ENCODE data around the gene LRRC70. TPM values are rescaled to one million over a fixed set of nuclear protein-coding genes. Genes with fewer than 3 reads are reported as not detected.

Gene LRRC70
- polyA plus RNA-seq, 1 donor = 3.1 TPM

DNA sequence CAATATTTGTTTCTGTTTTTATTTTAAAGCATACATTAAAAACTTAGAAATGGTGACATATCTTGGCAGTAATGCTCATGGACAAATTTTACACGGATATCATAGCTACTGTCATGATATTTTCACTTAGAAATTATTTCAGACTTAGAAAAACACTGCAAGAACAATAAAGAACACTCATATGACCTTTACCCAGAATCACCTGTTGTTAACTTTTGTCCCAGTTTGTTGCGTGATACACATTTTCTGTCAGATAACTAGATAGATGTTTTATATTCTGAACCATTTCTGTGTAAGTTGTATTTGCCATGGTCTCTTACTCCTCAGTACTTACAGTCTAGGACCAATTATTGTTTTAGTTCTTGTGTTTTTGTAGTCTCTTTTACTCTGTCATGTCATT is 3.6 kb upstream of the LRRC70 start:
- DNase-seq = no peak

DNA sequence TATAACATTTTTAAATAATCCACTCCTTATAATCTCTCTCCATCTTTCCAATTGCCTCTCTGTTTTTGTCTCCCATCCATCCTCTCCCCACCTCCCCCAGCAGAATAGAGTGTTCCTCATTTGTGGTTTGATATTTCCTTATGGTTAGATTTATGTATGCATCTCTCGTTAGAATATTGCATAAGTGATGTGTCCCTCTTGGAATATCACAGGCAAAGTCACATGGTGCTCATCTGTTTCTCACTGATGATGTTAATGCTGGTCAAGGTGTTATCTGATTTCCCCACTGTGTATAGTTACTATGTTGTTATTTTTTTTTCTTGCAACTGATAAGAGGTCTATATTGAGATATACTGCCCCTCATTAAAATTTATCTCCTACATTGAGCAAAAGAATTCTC is 3.1 kb upstream of the LRRC70 start:
- DNase-seq = no peak

DNA sequence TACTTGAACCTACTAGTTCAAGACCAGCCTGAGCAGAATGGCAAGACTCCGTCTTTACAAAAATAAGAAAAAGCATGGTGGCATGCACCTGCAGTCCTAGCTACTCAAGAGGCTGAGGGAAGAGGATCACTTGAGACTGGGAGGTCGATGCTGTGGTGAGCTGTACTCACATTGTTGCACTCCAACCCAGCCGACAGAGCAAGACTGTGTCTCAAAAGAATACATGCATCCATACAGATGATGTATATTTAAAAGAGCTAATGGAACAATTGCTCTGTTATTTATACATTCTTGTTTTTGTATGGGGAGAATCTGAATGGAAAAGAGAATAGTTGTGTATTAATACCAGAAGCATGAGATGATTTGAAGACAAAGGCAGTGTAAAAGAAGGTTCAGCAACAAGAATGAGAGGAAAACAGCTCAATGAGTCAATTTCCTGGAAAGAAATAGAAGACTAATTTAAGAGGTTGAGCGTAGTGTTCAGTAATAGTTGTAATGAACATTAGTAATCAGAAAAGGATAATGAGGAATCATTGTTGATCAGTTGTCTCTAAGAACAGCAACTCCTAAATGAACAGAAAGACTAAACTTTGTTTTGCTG is 1.9 kb upstream of the LRRC70 start:
- no peak for DNase-seq

DNA sequence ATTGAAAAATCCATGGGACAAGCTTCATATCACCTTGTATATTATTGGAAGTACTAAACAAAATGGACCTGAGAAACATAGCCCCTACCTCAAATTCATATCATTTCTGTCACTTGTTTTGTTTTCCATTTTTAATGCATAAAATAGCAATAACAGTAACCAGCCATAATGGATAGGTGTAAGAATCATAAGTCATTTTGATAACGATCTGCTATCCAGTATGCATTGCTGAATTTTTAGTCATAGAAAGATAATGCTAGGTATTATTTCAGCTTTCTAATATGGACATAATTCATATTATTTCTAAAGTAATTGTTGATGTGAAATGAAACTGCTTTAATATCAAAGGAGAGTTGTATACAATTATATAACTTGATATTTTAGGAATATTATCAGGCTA is 1.1 kb upstream of the LRRC70 start:
- no peak for DNase-seq

DNA sequence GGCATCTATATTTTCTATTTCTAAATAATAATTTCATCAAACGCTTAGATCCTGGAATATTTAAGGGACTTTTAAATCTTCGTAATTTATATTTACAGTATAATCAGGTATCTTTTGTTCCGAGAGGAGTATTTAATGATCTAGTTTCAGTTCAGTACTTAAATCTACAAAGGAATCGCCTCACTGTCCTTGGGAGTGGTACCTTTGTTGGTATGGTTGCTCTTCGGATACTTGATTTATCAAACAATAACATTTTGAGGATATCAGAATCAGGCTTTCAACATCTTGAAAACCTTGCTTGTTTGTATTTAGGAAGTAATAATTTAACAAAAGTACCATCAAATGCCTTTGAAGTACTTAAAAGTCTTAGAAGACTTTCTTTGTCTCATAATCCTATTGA is 1.1 kb downstream of the LRRC70 start:
- DNase-seq = no peak

DNA sequence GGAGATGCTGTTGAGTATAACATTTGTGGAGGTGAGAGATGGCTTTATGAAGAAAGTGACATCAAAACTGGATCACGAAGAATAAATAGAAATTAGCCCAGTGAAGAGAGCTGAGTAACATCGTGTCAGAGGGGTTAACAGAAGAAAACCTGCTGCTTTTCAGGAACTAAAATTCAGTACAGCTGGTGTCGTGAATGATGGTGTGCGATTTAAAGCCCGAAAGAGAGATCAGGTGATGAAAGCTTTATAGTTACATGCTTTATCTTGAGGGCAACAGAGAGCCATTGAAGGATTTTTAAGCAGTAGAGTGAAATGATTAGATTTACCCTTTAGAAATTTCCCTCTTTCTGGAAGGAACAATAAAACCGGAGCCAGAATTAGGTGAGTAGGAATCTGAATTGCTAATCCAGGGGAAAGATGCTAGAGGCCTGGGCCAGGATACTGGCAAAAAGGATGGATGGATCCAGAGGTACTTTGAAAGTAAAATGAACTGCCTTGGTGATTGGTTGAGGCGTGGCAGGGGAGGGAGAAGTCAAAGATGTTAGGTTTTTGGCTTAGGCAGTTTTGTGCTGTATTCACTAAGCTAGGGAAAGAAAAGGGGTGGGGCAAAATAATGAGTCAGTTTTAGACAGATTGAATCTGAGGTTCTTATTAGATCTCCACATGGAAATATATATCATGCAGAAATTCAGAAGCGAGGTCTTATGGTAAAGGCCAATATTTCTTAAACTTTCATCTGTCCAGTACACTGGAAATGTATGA is 3.4 kb downstream of the LRRC70 start:
- no peak for DNase-seq

DNA sequence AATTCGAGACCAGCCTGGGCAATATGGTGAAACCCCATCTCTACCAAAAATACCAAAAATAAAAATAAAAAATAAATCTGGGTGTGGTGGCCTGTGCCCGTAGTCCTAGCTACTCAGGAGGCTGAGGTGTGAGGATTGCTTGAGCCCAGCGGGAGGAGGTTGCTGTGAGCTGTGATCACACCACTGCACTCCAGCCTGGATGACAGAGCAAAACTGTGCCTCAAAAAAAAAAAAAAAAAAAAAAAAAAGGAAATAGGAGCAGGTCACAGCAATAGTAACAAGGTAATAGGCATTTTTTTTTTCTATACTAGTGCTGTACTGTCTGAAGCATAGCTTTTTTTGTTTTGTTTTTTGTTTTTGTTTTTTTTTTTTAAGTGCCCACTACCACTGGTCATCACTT is 5.8 kb downstream of the LRRC70 start:
- DNase-seq = no peak

DNA sequence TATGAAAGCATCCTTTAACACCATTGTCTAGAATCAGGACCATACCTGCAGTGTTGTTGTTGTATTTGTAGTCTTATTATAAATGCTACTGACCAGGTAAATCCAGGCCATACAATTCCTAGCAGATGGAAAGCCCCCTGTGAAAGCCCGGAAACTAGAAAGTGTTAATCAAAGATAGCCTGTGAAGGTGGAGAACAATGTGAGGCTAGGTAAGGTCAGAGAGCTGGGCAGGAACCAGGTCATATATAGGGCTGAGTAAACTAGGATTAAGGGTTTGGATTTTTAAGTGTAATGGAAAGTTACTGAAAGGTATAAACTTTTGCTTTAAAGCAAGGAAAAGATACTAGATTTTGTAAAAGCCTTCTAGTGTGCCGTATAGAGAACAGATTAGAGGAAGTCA is 6.7 kb downstream of the LRRC70 start:
- DNase-seq = no peak

DNA sequence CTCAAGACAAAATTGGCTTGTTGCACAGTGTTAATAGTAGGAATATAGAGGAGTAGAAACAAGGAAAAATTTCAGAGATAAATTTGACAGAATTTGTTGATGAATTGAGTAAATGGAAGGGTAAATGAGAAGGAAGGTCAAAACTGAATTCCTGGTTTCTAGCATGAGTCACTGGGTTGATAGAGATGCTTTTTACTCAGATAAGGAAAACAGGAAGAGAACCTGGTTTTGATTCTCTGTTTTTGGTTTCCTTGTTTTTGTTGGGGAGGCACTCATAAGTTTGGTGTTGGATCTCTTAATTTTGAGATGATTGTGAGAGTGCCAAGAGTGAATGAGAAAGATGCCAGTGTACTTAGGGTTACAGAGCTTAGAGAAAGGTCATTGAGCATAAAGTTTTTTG is 7.1 kb downstream of the LRRC70 start:
- DNase-seq = no peak

DNA sequence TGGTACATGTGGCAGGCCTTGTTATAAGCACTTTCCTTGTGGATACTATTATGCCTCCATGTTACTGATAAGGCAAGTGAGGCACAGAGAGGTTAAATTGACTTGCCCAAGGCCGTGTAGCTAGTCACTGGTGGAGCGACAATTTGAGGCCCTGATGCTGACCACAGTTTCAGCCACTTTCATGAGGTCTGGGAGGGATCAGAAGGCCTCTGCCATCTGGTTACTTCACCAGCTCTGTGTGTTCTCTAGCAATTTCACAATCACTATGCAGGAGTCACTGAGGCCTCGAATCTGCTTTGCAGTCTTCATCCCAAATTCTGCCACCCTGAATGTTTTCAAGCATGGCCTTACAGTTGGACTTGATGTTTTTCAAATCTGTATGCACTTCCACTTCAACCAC is 9.1 kb downstream of the LRRC70 start:
- no peak for DNase-seq

DNA sequence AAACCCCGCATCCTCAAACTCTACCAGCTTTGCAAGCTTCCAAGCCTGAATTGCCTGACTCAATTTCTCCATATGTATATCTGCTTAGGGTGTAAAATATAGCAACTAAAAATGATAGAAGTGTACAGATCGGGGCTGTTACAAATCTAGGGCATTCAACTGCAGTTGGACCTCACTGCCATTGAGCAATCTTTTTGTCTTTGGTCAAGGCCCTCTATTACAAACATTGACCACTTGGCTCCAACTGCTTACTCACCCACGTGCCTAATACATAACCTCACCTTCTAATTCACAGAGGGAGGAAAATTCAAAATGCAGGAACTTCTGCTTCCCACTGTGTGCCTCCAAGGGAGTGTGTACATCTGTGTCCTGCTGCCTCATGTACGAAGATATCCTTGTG is 10.0 kb downstream of the LRRC70 start:
- no peak for DNase-seq

DNA sequence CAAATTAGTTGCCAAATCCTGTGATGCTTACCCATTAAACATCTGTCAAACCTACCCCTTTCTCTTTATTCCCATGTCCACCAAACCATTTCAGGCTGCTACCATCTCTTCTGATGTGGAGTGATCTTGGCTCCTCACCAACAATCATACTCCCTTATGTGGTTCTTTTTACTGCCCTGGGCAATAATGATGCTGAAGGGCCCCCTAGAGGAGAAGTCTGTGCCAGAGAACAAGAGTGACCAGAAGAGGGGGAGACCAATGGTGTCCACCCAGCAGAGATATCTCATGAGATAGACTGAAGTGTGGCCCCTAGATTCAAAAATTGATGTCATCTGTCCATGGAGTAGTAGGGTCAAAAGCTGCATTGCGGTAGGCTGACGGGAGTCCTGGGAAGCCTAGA is 10.9 kb downstream of the LRRC70 start:
- no peak for DNase-seq

DNA sequence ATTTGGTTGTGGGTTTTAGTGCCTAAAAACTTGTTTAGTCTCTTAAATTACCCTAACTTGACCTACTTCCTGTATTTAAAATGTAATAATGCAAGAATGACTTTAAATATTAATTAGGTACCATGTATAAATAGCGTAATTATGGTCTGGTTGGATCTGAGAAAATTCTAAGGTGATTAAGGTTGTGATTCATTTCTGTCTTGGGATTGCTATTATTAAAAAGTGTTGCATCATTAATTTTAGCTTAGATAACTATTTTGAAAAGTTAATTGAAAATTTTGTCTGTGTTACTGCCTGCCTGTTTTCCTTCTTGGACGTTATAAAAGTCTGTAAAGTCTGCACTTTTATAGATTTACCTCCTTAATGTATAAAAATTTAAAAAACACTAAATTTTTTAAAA is 11.8 kb downstream of the LRRC70 start:
- DNase-seq = no peak

DNA sequence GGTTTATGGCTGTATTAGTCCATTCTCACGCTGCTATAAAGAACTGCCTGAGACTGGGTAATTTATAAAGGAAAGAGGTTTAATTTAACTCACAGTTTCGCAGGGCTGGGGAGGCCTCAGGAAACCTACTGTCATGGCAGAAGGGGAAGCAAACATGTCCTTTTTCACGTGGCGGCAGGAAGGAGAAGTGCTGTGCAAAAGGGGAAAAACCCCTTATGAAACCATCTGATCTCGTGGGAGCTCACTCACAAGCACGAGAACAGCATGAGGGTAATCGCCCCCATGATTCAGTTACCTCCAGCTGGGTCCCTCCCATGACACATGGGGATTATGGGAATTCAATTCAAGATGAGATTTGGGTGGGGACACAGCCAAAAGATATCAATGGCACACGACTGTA is 13.9 kb downstream of the LRRC70 start:
- no peak for DNase-seq

DNA sequence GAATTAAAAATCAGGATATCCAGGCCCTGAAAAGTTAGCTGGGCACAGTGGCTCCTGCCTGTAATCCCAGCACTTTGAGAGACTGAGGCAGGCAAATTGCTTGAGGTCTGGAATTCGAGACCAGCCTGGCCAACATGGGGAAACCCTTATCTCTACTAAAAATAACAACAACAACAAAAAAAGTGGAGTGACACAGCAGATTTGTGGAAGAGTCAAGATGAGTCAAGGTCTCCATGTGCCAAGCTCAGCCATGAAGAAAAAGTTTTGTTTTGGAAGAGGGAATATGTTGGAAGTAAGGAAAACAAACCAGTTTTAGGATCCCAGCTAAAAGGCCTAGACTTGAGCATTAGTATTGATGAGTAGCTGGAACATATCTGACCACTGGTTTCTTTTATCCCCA is 14.7 kb downstream of the LRRC70 start:
- no peak for DNase-seq

DNA sequence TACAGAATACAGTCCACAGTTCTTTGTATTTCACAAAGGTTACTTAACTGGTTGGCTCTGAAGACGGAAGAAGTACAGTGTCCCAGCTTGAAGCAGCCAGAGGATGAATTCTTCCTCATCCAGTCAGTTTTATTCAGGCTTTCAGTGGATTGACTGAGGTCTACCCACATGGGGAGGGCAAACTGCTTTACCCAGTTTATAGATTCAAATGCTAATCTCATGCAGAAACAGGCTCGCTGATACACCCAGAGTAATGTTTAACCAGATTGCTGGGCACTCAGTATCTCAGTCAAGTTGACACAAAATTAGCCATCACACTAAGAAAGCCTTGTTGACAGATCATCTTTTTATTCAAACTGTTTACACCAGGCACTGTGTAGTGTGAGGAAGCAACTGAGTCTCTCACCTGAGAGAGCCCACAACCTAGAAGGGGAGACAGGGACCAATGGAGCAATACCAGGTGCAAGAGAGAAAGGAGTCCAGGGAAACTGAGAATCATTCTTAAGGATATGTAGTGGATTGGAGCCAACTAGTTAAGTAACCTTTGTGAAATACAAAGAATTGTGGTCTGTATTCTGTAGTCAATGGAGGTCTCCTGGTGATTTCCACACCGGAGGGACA is 15.9 kb downstream of the LRRC70 start:
- DNase-seq = no peak

DNA sequence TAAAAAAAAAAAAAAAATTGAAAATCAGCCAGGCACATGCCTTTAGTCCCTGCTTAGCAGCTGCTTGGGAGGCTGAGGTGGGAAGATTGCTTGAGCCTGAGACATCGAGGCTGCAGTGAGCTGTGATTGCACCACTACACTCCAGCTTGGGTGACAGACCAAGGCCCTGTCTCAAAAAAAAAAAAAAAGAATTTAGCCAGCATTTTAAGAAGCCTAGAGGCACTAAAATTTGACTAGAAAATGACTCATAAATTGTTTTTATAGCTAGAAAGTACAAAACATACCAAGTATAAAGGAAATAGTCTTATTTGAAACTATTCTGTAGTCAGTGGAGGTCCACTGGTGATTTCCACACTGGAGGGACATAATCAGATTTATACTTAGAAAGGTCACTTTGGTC is 17.5 kb downstream of the LRRC70 start:
- no peak for DNase-seq

DNA sequence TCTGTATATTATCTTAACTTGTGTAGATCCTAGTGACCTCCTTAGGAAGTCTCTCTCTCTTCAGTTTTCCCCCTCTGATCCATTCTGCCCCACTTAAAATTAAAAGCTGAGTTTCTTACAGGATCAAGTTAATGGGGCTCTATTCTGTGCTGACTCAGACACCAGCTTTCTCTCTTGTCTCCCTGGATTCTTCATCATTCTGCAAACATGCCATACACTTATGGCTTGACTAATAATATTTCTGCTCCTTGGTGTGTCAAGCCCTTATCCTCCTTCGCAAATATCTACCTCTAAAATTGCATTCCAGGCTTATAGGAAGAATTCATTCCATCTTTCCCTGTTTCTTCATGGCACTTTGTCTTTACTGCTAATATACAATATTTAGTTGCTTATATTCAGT is 18.1 kb downstream of the LRRC70 start:
- DNase-seq = no peak

DNA sequence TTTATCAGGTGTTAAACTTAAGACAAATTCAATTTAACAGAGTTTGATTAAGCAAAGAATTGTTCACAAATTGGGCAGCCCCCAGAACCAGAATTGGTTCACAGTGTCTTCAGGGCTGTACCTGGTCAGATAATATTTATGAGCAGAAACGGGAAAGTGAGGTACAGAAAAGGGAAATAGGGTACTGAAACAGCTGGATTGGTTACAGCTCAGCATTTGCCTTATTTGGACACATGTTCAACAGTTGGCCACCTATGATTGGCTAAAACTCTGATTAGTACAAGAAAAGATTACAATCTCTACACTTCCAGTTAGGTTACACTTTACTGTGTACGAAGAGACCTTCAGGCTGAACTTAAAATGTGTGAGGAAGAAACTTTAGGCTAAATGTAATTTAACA is 18.7 kb downstream of the LRRC70 start:
- DNase-seq = no peak

DNA sequence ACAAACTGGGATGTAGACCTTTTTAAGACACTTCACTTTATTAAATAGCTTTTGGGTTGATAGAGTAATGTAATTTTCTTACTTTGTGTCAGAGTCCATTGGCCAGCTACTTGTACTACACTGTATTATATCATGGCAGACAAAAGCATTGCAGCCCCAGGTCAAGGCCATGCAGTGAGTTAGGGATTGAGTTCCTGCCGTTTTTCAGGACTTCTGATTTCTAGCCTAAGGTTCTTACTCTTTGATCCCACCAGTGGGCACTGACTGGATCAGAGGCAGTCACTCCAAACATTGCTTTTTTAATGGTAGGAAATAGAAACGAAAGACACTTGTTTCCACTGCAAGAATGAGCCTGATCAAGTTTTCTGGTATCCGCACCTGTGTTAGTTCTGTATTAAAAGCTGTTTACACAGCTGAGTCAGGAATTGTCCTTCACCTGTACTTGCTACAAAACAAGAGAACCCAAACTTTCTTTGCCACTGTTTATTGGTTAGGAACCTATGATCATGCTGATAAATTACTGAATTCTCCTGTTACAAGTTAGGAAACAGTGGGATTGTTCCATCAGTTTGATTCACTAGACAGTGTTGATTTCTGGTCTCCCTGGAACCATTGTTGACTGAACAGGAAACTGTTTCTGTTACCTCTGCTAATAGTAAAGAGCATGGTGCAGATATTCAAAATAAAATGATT is 22.1 kb downstream of the LRRC70 start:
- no peak for DNase-seq

DNA sequence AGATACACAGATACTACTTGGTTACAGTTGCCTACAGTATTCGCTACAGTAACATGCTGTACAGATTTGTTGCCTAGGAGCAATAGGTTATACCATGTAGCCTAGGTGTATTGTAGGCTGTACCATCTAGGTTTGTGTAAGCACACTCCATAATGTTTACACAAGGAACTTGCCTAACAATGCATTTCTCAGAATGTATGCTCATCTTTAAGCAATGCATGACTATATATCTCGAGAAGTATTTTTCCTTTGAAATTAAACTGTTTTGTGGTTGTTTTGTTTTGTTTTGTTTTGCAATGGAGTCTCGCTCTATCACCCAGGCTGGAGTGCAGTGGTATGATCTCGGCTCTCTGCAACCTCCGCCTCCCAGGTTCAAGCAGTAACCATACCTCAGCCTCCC is 25.3 kb downstream of the LRRC70 start:
- no peak for DNase-seq

DNA sequence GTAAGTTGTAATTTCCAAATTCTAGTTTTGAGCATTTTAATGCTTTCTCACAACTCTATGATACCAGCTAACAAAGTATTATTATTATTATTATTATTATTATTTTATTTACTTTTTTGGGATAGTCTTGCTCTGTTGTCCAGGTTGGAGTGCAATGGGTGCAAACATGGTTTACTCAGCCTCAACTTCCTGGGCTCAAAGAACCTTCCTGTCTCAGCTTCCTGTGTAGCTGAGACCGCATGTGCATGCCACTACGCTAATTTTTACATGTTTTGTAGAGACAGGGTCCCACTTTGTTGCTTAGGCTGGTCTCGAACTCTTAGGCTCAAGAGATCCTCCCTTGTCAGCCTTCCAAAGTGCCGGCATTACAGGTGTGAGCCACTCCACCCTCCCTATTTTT is 27.0 kb downstream of the LRRC70 start:
- DNase-seq = no peak

DNA sequence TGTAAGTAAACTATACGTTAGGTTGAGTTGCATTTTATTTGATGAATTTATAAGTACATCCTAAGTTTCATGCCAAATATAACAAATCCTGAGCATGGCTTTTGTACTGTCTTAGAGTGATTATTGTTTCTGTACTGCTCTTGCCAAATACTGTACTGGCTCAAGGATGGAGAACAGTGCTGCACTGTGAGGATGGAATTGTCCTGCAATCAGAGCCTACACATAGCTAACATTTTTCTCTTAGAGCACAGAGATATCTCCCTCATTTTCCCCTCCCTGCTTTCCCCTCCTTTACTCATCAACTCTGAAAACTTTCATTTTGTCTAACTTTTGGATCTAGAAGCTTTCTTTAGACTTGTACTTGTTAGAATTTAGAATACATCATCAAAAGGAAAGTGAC is 28.3 kb downstream of the LRRC70 start:
- DNase-seq = no peak

DNA sequence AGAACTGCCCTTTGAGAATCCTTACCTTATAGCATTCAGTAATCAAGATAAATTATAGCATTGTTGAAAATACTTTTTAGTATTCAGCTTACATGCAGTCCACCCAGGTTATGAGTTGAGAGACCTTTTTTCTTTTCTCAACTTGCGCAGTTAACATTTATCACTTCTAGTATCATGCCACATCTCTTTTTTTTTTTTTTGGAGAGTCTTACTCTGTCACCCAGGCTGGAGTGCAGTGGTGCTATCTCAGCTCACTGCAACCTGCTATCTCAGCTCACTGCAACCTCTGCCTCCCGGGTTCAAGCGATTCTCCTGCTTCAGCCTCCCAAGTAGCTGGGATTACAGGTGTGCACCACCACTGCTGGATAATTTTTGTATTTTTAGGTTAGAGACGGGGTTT is 29.0 kb downstream of the LRRC70 start:
- DNase-seq = no peak

Data from hindlimb muscle (tissue), 1 donor.